OCI-LY3 (cell line): ENCODE data around the gene SOX1.

Source experiments
- EZH2phosphoT487 ChIP-seq: fragments of 200-600 bp; shearing (Covaris generic); IDR thresholded peaks from 2 replicates; pipeline ENCODE4 v1.6.1; 2018; ENCODE audit warnings: antibody characterized with exemption, mixed run types, low read depth
- TF ChIP-seq, protein P1 (sequence below): fragments of 200-600, 300-600 bp; sonication (generic); IDR thresholded peaks from 2 replicates; pipeline ENCODE4 v1.5.1; 2014; ENCODE audit warnings: antibody characterized with exemption, low read length, low read depth

DNA sequence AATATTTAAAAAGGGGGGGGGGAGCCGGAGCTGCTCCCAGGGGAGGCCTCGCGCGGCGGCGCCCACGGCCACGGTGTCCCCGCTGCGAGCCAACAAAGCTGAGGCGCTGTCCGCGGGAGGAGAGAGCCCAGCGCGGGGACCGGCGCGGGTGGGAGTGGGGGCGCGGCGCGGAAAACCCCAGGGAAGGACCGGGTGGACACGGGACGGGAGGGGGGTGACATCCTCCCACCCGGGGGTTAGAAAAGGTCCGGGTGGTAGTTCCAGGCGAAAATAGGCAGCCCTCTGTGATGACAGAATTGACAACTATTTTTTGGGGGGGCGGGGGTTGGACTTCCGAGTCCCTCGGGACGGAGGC is 11.1 kb upstream of the SOX1 start:
- TF ChIP-seq, protein P1, sequence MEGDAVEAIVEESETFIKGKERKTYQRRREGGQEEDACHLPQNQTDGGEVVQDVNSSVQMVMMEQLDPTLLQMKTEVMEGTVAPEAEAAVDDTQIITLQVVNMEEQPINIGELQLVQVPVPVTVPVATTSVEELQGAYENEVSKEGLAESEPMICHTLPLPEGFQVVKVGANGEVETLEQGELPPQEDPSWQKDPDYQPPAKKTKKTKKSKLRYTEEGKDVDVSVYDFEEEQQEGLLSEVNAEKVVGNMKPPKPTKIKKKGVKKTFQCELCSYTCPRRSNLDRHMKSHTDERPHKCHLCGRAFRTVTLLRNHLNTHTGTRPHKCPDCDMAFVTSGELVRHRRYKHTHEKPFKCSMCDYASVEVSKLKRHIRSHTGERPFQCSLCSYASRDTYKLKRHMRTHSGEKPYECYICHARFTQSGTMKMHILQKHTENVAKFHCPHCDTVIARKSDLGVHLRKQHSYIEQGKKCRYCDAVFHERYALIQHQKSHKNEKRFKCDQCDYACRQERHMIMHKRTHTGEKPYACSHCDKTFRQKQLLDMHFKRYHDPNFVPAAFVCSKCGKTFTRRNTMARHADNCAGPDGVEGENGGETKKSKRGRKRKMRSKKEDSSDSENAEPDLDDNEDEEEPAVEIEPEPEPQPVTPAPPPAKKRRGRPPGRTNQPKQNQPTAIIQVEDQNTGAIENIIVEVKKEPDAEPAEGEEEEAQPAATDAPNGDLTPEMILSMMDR: no peak
- TF ChIP-seq EZH2phosphoT487: no peak
